Measurements from ENCODE around the gene PLAAT1. TPM values are rescaled to one million over a fixed set of nuclear protein-coding genes. Genes with fewer than 3 reads are reported as not detected.

The PLAAT1 gene
- total RNA-seq, 1 donor from 2014 or later: 18.3 TPM

DNA sequence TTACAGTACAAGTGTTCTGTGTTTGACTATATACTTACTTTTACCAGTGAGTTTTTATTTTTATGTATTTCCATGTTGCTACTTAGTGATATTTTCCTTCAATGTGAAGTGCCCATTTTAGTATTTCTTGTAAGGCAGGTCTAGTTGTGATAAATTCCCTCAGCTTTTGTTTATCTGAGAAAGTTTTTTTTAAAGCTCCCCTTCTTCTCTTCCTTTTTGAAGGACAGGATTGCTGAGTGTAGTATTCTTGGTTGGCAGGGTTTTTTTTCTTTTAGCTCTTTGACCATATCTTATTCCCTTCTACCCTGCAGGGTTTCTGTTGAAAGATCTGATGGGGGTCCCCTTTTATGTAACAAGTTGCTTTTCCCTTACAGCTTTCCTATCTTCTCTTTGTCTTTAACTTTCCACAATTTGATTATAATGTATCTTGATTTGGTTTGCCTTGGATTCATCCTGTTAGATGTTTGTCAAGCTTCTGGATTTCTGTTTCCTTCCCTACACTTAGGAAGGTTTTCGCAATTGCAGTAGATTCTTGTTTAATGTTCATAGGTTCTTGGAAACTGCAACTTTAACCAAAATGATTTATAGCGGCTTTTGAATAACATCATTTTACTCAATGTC lies 7.9 kb downstream of the PLAAT1 start:
- DNase-seq (ENCODE audit: low spot score in 2 of 2) (no peak), FAIRE-seq (no peak)

DNA sequence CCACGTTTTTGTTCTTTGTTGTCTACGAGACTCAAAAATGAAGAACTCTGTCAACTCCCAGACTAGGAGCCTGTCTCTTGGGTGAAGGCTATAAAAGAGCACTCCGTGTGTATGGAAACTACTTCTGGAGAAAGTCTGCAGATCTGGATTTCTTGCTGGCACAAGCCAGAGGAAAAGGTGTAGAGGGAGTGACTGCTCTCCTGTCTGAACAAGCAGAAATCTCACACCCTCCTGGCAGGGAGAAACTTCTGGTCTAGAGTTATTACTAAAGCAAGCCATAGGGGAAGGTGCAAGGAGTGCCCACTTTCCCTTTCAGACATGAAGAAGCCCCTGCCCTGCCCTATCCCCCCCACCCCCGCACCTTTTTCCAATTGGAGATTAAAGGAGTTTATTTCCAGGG lies 9.5 kb downstream of the PLAAT1 start:
- no peak for DNase-seq (ENCODE audit: low spot score in 2 of 2)
- FAIRE-seq: no peak

- DNase-seq (ENCODE audit: low spot score in 2 of 2): no peak
- no peak for FAIRE-seq
Observed at GRCh38 chr3:193253986-193254660, 13.1 kb downstream of the PLAAT1 start.

- no peak for DNase-seq (ENCODE audit: low spot score in 2 of 2)
- FAIRE-seq: no peak
Observed at GRCh38 chr3:193261970-193262369, 20.9 kb downstream of the PLAAT1 start.

- FAIRE-seq: no peak
Observed at GRCh38 chr3:193262707-193263106, 21.7 kb downstream of the PLAAT1 start.

GRCh38 chr3:193269343-193270028 lies 28.5 kb downstream of the PLAAT1 start:
- no peak for FAIRE-seq
- DNase-seq (ENCODE audit: low spot score in 2 of 2): no peak

More at GRCh38 chr3:193262707-193263106, 21.7 kb downstream of the PLAAT1 start:
- no peak for DNase-seq (ENCODE audit: low spot score in 2 of 2)

DNA sequence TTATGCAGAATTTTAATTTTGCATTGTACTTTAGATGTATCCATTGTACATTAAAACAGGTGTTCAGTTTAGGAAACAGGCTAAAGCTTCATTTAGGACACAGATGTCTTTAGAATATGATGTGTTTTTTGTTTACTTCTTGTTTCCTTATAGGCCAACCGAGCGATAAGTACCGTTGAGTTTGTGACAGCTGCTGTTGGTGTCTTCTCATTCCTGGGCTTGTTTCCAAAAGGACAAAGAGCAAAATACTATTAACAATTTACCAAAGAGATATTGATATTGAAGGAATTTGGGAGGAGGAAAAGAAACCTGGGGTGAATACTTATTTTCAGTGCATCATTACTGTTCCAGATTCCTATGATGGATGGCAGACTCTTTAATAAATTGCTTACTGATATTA lies 29.4 kb downstream of the PLAAT1 start:
- DNase-seq (ENCODE audit: low spot score in 2 of 2) (no peak), FAIRE-seq (no peak)

GRCh38 chr3:193271101-193271840 lies 30.2 kb downstream of the PLAAT1 start:
- FAIRE-seq (no peak), DNase-seq (ENCODE audit: low spot score in 2 of 2) (no peak)

DNA sequence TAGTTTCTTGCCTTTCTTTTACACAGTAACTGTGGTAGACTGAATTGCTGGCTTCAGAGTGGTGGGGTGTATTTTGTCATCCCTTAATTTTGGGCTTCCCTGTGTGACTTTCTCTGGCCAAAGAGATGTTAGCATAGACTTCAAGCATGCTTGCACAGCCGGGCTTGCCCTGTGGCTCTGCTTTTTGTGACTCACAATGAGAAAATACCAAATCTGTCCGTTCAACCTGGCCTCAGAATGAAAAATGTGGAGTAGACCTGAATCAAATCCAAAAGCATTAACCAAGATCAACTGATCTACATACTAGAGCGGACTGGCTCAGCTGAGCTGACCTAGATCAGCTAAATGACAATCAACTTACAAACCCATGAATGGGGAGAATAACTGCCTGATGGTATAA lies 51.4 kb downstream of the PLAAT1 start:
- DNase-seq (ENCODE audit: low spot score in 2 of 2) (no peak), FAIRE-seq (no peak)

DNA sequence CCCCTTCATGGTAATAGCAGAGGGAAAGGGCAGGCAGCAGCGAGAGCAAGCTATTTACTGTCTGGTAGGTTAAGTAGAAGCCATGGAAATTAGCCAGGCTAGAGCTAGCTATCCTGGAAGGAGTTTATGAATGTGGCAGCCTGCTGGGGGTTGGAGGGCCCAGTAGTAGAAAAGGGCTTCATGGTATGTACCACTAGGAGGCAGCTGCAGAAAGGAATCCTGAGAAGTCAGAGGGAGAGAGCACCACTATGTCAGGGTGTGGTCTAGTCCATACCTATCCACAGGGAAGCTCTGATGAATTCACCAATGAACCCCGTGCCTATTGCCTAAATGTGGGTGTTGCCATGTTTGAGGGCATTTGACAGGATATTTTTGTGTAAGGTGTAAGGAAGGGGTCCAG lies 55.0 kb downstream of the PLAAT1 start:
- no peak for FAIRE-seq
- no peak for DNase-seq (ENCODE audit: low spot score in 2 of 2)

DNA sequence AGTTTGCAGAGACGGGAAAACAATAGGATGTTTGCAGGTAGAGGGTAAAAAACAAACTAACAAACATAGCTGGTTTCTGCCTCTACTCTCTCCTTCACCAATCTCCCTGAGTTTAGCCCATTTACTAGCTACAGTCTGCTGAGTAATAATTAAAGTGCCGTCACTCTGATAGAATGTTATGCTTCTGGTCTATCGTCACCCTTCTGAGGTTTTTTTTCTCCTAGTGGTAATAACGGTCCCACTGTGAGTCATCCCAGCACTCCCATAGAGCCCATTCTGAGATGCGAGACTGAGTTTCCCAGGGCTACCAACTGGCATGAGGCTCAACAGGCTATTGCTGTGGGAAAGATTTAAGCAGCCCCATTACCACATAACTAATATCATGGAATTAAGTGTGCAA lies 56.4 kb downstream of the PLAAT1 start:
- DNase-seq (ENCODE audit: low spot score in 2 of 2) (no peak), FAIRE-seq (no peak)

GRCh38 chr3:193301433-193301832 lies 60.4 kb downstream of the PLAAT1 start:
- DNase-seq (ENCODE audit: low spot score in 2 of 2) (no peak), FAIRE-seq (no peak)

- DNase-seq (ENCODE audit: low spot score in 2 of 2) (no peak), FAIRE-seq (no peak)
Observed at GRCh38 chr3:193305356-193305755, 64.3 kb downstream of the PLAAT1 start.

DNA sequence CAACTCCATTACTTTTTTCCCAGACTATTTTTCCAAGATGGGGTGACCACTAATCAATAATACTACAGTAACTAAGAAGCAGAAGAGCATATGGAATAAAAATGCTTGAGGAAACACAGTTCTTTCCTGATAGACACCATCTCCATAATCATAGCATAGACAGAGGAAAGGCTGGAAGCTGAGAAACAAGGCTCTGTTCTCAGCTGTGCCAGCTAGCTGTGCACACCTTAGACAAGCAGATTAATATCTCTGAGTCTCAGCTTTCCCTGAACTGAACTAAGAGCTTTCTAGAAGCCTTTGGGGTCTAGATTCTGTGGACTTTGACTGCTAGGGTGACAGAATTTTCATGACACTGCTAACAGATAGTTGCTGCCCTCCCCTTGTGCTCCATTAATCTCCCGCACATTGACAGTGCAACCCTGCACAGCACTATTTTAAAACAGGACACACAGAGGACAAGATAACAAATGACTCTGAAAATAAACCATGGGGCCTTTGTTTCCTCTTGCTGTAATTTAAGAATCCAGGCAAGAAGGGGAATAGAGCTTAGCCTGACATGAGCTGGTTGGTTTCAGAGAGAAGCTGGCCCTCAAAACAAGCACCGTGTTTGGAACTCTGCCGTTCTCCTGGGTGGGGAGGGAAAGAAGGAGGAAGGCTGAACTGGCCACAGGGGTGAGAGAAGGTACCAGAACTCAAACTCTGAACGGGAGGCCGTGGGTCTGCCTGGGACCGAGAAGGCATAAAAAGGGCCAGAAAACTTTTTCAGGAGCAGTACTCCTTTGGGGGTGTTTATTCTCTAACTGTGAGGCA lies 70.1 kb downstream of the PLAAT1 start:
- DNase-seq (ENCODE audit: low spot score in 2 of 2) (no peak), FAIRE-seq (no peak)

GRCh38 chr3:193313061-193313958 lies 72.3 kb downstream of the PLAAT1 start:
- no peak for DNase-seq (ENCODE audit: low spot score in 2 of 2)
- no peak for FAIRE-seq

- no peak for DNase-seq (ENCODE audit: low spot score in 2 of 2)
- FAIRE-seq: no peak
Observed at GRCh38 chr3:193314161-193314560, 73.1 kb downstream of the PLAAT1 start.

- DNase-seq (ENCODE audit: low spot score in 2 of 2): no peak
- FAIRE-seq: no peak
Observed at GRCh38 chr3:193317682-193318300, 76.8 kb downstream of the PLAAT1 start.
